Testis (tissue), 3 donors: ENCODE measurements around the gene PPM1H. TPM values are rescaled to one million over a fixed set of nuclear protein-coding genes. Genes with fewer than 3 reads are reported as not detected.
A peak's percentile ranks its signal among the peaks of the same experiment; 100 is the strongest.

Experiments
- DNase-seq: peaks from one replicate; pipeline ENCODE4 v3.0.0-alpha.2; 2019
- H3K27ac ChIP-seq, 2 donors: fragments of 200-600 bp; sonication (generic); one replicate each; pipeline ENCODE4 v1.5.1; 2019
- H3K27me3 ChIP-seq: fragments of 200-600 bp; sonication (generic); one replicate; pipeline ENCODE4 v1.5.1; 2019
- H3K36me3 ChIP-seq: fragments of 200-600 bp; sonication (generic); one replicate; pipeline ENCODE4 v1.5.1; 2017; ENCODE audit warnings: low read depth; ENCODE audit errors: missing control alignments
- H3K4me1 ChIP-seq: fragments of 200-600 bp; sonication (generic); one replicate; pipeline ENCODE4 v1.5.1; 2019
- H3K4me3 ChIP-seq, 2 donors: fragments of 200-600 bp; sonication (generic); one replicate each; pipeline ENCODE4 v1.5.1; 2017 to 2019
- H3K9me3 ChIP-seq: fragments of 200-600 bp; sonication (generic); one replicate; pipeline ENCODE4 v1.5.1; 2017
- POLR2A ChIP-seq: fragments of 450-650 bp; IDR thresholded peaks from one replicate; pipeline ENCODE4 v1.6.1; 2017; ENCODE audit warnings: antibody characterized with exemption, mild to moderate bottlenecking, moderate library complexity
- WGBS, 2 donors: methylation state at CpG; one replicate each; pipeline ENCODE4 v1.1.5; 2018; 5-methylcytosine and 5-hydroxymethylcytosine counted together
- intact Hi-C: fragments of 100-400 bp; cut with DNase I; formaldehyde crosslinking; loops from one replicate; pipeline ENCODE4 v1.15.1; 2023; ENCODE audit warnings: low total_unique reads
- polyA plus RNA-seq: library from polyadenylated mRNA; stranded (reverse); fragments of 350-450 nt; fragmentation: Illumina TruSeq; extraction: RNeasy Lipid Tissue Mini Kit (QIAGEN cat#74804); gene quantifications from one replicate; pipeline ENCODE4 v1.2.3, GENCODE V29; 2014; ENCODE audit warnings: low read depth, low replicate concordance; ENCODE audit not compliant: insufficient read depth
- total RNA-seq, 2 donors: library from RNA; depleted of rRNA; stranded (reverse); fragments of >200 nt; gene quantifications; one replicate each; pipeline ENCODE4 v1.2.3, GENCODE V29; 2016
- TF ChIP-seq, protein P1 (sequence below), 3 experiments: fragments of 450-650 bp in 2 of 3; fragments of 200-600 bp in 1 of 3; sonication (generic) in 1 of 3; IDR thresholded peaks; one replicate each; pipeline ENCODE4 v1.5.1; 2016 to 2019; ENCODE audit warnings: antibody characterized with exemption in 3 of 3, mild to moderate bottlenecking in 2 of 3, moderate library complexity in 1 of 3

The PPM1H gene
- total and polyA plus RNA-seq, 3 donors from 2014 or later = 2.5 to 9.1 (median 2.7) TPM

DNA sequence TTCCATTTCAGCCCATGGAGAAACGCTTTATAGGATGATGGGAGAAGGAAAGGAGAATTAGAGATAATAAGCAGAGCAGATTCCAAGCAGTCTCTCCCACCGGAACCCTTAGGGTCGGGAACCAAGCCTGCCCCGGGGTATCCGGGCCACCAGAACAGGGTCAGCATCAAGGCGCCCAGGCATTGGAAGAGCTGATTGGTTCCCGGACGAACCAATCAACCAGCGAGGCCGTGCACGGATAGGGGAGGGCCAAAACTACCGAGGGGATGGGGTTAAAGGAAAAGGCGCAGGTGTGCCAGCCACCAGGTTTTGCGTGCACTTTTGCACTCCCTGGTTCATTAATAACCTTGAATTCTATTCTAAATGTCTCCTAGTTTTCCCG is 1.7 kb downstream of the PPM1H start:
- H3K36me3 ChIP-seq = no peaks in the 10 kb centered on the region
- TF ChIP-seq POLR2A = no peak
- TF ChIP-seq, protein P1, sequence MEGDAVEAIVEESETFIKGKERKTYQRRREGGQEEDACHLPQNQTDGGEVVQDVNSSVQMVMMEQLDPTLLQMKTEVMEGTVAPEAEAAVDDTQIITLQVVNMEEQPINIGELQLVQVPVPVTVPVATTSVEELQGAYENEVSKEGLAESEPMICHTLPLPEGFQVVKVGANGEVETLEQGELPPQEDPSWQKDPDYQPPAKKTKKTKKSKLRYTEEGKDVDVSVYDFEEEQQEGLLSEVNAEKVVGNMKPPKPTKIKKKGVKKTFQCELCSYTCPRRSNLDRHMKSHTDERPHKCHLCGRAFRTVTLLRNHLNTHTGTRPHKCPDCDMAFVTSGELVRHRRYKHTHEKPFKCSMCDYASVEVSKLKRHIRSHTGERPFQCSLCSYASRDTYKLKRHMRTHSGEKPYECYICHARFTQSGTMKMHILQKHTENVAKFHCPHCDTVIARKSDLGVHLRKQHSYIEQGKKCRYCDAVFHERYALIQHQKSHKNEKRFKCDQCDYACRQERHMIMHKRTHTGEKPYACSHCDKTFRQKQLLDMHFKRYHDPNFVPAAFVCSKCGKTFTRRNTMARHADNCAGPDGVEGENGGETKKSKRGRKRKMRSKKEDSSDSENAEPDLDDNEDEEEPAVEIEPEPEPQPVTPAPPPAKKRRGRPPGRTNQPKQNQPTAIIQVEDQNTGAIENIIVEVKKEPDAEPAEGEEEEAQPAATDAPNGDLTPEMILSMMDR (IDR thresholded peaks at IDR 0.05) = no peak
- 1 to 3% methylated on average over 15 of the region's 15 CpGs for WGBS, 2 donors
- intact Hi-C loops = no loop called here
- H3K4me1 ChIP-seq = peaks cover 9% of the 10 kb centered on the region
- H3K9me3 ChIP-seq = no peaks in the 10 kb centered on the region
- peak; percentile 54 for DNase-seq
- H3K4me3 ChIP-seq = peak overlapping the region; percentile 73 to 74
- no peak overlapping the region for H3K27ac ChIP-seq
- H3K27me3 ChIP-seq = no peaks in the 10 kb centered on the region

DNA sequence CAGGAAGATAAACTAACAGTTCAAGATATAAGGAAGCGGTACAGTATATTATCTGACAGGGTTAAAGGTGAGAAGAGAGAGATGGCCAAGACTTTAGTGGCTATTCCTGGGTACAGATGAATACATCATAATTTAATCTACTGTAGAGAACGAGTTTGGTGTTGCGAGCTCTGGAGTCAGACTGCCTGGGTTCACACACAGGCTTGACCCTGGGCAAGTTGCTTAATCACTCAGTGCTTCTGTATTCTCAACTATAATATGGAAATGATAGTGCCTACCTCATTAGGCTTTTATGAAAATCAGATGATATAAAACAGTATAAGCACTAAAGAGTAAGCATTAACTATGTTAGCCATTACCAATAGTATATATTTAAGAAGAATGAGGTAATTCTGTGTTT is 3.5 kb downstream of the PPM1H start:
- WGBS, 2 donors = 77 to 79% methylated on average over 3 of the region's 3 CpGs
- no peak for DNase-seq
- Histone ChIP-seq H3K4me1 (peaks cover 9% of the 10 kb centered on the region), H3K4me3 (no peak overlapping the region), H3K9me3 (no peaks in the 10 kb centered on the region), H3K36me3 (no peaks in the 10 kb centered on the region), H3K27me3 (no peaks in the 10 kb centered on the region), H3K27ac (no peak overlapping the region)
- intact Hi-C loops = no loop called here
- TF ChIP-seq POLR2A = no peak
- TF ChIP-seq, protein P1 (IDR thresholded peaks at IDR 0.05) = no peak

DNA sequence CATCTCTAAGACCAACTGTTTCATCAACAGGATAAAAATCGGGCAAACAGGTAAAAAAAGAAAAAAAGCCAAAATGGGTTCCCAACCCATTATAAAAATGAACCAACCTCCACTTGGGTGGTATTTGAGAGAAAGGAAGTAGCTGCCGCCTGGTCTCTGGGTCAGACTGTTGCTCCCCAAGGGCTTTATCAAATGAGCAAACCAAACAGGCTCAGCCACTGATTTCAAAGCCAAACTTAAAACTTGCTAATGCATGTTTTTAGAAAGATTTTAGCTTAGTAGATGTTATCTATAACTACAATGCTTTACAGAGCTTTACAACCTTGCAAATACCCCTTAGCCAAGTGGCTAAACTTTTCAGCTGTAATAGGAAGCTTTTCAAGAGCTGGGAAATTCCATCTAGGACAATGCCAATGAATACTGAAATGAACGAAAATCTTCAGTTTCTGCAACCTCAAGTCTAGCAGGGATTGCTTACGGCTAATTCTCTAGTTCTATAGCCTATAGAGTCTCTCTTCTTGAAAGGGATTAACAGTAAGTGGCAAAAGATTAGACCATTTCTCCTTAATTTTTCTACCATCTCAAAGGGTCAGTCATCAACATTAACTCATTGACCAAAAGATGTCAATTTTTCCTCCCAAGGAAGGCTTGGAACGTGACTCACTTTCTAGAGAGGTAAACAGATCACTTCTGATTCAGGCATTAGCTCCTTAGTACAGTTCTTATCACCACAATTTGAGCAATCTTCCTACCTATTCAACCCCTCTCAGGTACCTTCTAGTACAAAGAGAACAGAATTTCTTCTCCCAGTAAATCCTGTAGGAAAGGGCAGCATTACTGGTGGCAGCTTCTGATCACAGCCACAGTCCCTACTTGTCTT is 4.2 kb downstream of the PPM1H start:
- intact Hi-C loops = no loop called here
- WGBS, 2 donors = 55 to 59% methylated on average over 5 of the region's 5 CpGs
- Histone ChIP-seq H3K4me3 (no peak overlapping the region), H3K27me3 (no peaks in the 10 kb centered on the region), H3K27ac (no peak overlapping the region), H3K4me1 (peaks cover 9% of the 10 kb centered on the region), H3K9me3 (no peaks in the 10 kb centered on the region), H3K36me3 (no peaks in the 10 kb centered on the region)
- TF ChIP-seq, protein P1 (IDR thresholded peaks at IDR 0.05) = no peak
- no peak for TF ChIP-seq POLR2A
- no peak for DNase-seq

DNA sequence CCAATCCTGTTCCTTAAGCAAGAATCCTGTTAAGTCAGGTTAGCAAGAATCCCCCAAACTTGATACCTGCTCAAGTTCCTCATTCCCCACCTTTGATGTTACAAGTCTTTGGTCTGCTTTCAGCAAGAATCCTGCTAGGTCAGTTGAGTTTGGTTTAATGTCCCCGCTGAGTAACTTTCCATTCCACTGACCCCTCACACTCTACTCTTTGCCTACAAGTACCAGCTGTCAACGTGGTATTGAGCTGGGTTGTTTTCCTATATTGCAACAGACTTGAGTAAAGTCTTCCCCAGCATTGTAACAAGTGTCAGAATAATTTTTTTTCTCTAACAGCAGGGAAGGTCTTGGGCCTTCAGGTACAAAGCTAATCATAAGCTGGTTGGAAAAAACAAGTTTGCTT is 6.3 kb downstream of the PPM1H start:
- TF ChIP-seq, protein P1 (IDR thresholded peaks at IDR 0.05) = no peak
- no peak for TF ChIP-seq POLR2A
- 81 to 87% methylated on average over 2 of the region's 2 CpGs for WGBS, 2 donors
- Histone ChIP-seq H3K36me3 (no peaks in the 10 kb centered on the region), H3K27ac (no peak overlapping the region), H3K9me3 (no peaks in the 10 kb centered on the region), H3K4me1 (peaks cover 6% of the 10 kb centered on the region), H3K27me3 (no peaks in the 10 kb centered on the region), H3K4me3 (no peak overlapping the region)
- no peak for DNase-seq
- intact Hi-C loops = no loop called here

DNA sequence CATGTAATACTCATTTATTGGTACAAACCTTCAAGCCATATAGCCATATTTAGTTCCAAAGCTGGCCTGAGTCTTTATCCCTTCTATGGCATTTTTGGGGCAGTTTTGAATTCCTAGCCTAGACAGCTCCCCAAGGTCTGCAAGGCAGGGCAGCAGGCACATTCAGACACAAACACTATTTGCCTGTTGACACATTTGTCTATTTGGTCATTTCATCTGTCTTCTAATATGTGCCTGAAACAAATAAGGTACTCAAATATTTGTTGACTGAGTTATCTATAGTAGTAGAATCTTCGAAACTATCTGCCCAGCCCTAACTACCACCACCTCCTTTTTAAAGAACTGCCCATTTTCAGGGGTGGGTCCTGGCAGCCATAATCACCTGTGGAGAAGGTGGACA is 9.3 kb downstream of the PPM1H start:
- no peaks in the 10 kb centered on the region for H3K4me1 ChIP-seq
- H3K27me3 ChIP-seq = no peaks in the 10 kb centered on the region
- no peak for TF ChIP-seq POLR2A
- TF ChIP-seq, protein P1 (IDR thresholded peaks at IDR 0.05) = no peak
- intact Hi-C loops = no loop called here
- H3K9me3 ChIP-seq = no peaks in the 10 kb centered on the region
- H3K36me3 ChIP-seq = no peaks in the 10 kb centered on the region
- 85 to 93% methylated on average over 1 of the region's 1 CpG for WGBS, 2 donors
- DNase-seq = no peak
- H3K27ac ChIP-seq = no peak overlapping the region
- H3K4me3 ChIP-seq = no peak overlapping the region
